HEK293T (cell line): ENCODE results near the gene CDKN3.
A peak's percentile ranks its signal among the peaks of the same experiment; 100 is the strongest.
"Not testable (repeated sequence)": the region's sequence is repeated elsewhere in the genome, so short reads cannot be mapped to it uniquely, and the experiment has no call there.

ENCODE experiments used
- CTCF ChIA-PET: fragments of 350-600 bp; formaldehyde crosslinking; extraction: SDS; loops from one replicate; lab custom pipeline; 2021; ENCODE audit warnings: antibody characterized with exemption, inconsistent platforms; lab: Yijun Ruan, JAX
- POLR2A ChIA-PET: fragments of 350-600 bp; formaldehyde crosslinking; extraction: SDS; loops from one replicate; lab custom pipeline; 2020; ENCODE audit warnings: antibody characterized with exemption, inconsistent platforms; lab: Yijun Ruan, JAX
- DNase-seq: peaks from one replicate; pipeline ENCODE4 v3.0.0; 2012; ENCODE audit warnings: mixed read lengths; ENCODE audit errors: extremely low spot score
- ARNT ChIP-seq: fragments of 450-650 bp; IDR thresholded peaks from 2 replicates; pipeline ENCODE4 v1.6.1; 2017; ENCODE audit warnings: mild to moderate bottlenecking
- BHLHE40 ChIP-seq: fragments of 450-650 bp; IDR thresholded peaks from 2 replicates; pipeline ENCODE4 v1.6.1; 2016; ENCODE audit warnings: mild to moderate bottlenecking, moderate library complexity, borderline replicate concordance
- CTBP1 ChIP-seq: fragments of 450-650 bp; IDR thresholded peaks from 2 replicates; pipeline ENCODE4 v1.6.1; 2016; ENCODE audit warnings: borderline replicate concordance
- ELF4 ChIP-seq: fragments of 450-650 bp; IDR thresholded peaks from 2 replicates; pipeline ENCODE4 v1.6.1; 2017; ENCODE audit warnings: antibody characterized with exemption
- FOXA1 ChIP-seq: fragments of 450-650 bp; IDR thresholded peaks from 2 replicates; pipeline ENCODE4 v1.6.1; 2016; ENCODE audit warnings: mild to moderate bottlenecking
- FOXK2 ChIP-seq: fragments of 450-650 bp; IDR thresholded peaks from 2 replicates; pipeline ENCODE4 v1.6.1; 2016; ENCODE audit warnings: mild to moderate bottlenecking
- FOXM1 ChIP-seq: fragments of 450-650 bp; IDR thresholded peaks from 2 replicates; pipeline ENCODE4 v1.6.1; 2017; ENCODE audit warnings: mild to moderate bottlenecking, borderline replicate concordance
- HDGF ChIP-seq: fragments of 450-650 bp; IDR thresholded peaks from 2 replicates; pipeline ENCODE4 v1.6.1; 2017; ENCODE audit warnings: antibody characterized with exemption, borderline replicate concordance
- L3MBTL2 ChIP-seq: fragments of 450-650 bp; conservative IDR thresholded peaks from 2 replicates; pipeline ENCODE4 v1.6.1; 2016; ENCODE audit warnings: mild to moderate bottlenecking
- LEF1 ChIP-seq: fragments of 450-650 bp; IDR thresholded peaks from 2 replicates; pipeline ENCODE4 v1.6.1; 2017; ENCODE audit warnings: mild to moderate bottlenecking, borderline replicate concordance
- NFRKB ChIP-seq: fragments of 450-650 bp; IDR thresholded peaks from 2 replicates; pipeline ENCODE4 v1.6.1; 2016; ENCODE audit warnings: mild to moderate bottlenecking, moderate library complexity
- PKNOX1 ChIP-seq: fragments of 450-650 bp; IDR thresholded peaks from 2 replicates; pipeline ENCODE4 v1.6.1; 2016
- SP1 ChIP-seq: fragments of 450-650 bp; IDR thresholded peaks from 2 replicates; pipeline ENCODE4 v1.6.1; 2017
- SUZ12 ChIP-seq: fragments of 450-650 bp; IDR thresholded peaks from 2 replicates; pipeline ENCODE4 v1.6.1; 2016; ENCODE audit warnings: mild to moderate bottlenecking
- TARDBP ChIP-seq: fragments of 450-650 bp; IDR thresholded peaks from 2 replicates; pipeline ENCODE4 v1.6.1; 2016
- ZNF384 ChIP-seq: fragments of 450-650 bp; IDR thresholded peaks from 2 replicates; pipeline ENCODE4 v1.6.1; 2016

CDKN3 gene

GRCh38 chr14:54438703-54439102, 41.9 kb downstream of the CDKN3 start:
- no peak for DNase-seq
- ChIA-PET CTCF (interaction anchor here (0.8 kb wide), 1 partner anchor 18 kb away, joined by 5 read pairs; no protein-coding TSS in a partner anchor), POLR2A (interaction anchor here (0.6 kb wide), 1 partner anchor 127 kb away, joined by 3 read pairs; no protein-coding TSS in a partner anchor)
- no peak for TF ChIP-seq ARNT
- TF ChIP-seq ELF4, result no peak
- no peak for TF ChIP-seq PKNOX1
- TF ChIP-seq HDGF, result no peak
- no peak for TF ChIP-seq FOXA1
- TF ChIP-seq TARDBP, result no peak
- no peak for TF ChIP-seq ZNF384
- no peak for TF ChIP-seq NFRKB
- no peak for TF ChIP-seq FOXM1
- TF ChIP-seq L3MBTL2, result no peak
- no peak for TF ChIP-seq FOXK2
- no peak for TF ChIP-seq SP1
- TF ChIP-seq SUZ12, result no peak
- TF ChIP-seq BHLHE40, result no peak

DNA sequence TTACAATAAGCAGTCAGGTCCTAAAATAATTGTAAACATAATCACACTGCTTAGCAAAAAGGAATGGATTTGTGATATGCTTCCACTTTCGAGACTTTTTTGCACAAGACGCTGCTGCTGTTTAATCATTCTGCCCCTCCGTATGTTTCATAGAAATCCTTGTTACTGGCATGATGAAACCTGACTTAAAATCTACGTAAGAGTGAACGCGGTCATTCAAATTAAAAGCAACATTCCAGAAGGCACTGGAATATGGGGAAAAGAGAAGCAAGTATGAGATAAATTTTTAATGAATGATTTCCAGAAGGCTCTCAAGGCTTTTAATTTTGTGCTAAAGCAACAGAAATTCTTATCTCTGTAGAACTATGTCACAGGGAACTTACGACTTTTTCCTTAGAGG, 43.2 kb downstream of the CDKN3 start:
- DNase-seq, result no peak
- TF ChIP-seq FOXA1, result no peak
- CTCF ChIA-PET, result no interaction called here
- POLR2A ChIA-PET, result interaction anchor here (1.2 kb wide), 1 partner anchor 48 kb away, joined by 4 read pairs; no protein-coding TSS in a partner anchor

GRCh38 chr14:54440476-54440872, 43.7 kb downstream of the CDKN3 start:
- ChIA-PET POLR2A (interaction anchor here (1.2 kb wide), 1 partner anchor 48 kb away, joined by 4 read pairs; no protein-coding TSS in a partner anchor), CTCF (interaction anchor here (0.5 to 0.6 kb wide), 3 partner anchors 17 to 203 kb away, joined by 3 to 4 read pairs (median 3); no protein-coding TSS in a partner anchor)
- DNase-seq, result no peak
- TF ChIP-seq LEF1, result no peak
- no peak for TF ChIP-seq L3MBTL2
- TF ChIP-seq CTBP1, result no peak
- TF ChIP-seq FOXK2, result no peak
- no peak for TF ChIP-seq ARNT
- TF ChIP-seq FOXM1, result no peak
- TF ChIP-seq PKNOX1, result no peak
- TF ChIP-seq ZNF384, result no peak
- TF ChIP-seq ELF4, result no peak
- TF ChIP-seq FOXA1, result no peak
- TF ChIP-seq SP1, result no peak
- no peak for TF ChIP-seq HDGF

DNA sequence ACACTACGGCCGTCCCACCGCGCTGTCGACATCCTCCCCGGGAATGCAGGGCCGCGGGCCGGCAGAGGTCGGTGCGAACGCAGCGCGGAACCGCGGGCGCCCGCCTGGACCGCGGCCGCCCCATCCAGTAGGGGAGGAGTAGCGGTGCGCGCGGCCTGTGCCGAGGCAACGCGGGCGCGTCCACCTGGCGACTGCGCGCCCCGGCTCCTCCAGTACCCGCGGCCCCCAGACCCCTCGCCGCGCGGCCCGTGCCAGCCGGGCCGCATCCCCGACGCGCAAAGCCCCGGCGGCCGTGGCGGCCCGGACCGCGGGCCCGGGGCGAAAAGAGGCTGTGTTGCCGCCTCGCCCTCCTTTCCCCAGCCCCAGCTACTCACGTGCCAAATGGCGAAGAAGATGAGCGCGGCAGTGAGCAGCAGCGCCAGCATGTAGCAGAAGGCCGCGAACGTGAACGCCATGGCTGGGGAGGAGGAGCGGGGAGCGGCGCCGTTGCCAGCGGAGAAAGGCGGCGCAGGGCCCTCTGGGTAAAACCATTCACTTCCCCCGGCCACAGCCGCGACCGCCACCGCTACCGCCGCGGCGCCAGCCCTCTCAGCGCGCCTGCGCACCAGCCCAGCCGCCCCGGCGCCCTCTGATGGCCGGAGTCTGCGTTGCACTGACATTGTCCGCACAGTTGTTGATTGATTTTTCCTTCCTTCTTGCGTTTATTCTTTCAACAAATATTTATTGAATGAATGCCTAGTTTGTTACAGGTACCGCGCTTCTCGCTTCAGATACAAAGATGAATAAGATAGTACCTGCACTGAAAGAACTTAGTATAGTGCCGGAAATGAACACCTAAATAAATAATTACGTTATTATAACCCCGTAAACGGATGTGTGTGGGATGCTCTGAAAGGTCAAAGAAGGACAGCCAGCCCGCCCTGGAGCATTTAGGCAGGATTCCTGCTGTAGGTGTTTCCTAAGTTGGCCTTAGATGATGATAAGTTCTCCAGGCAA, 44.4 kb downstream of the CDKN3 start, which contains the start of gene CNIH1:
Gene CNIH1 (minus strand): TSS at position 502 of the 996 bp plus-strand sequence. CDS start 47 bp downstream, at position 455.
- POLR2A ChIA-PET, result interaction anchor here (1.0 kb wide), 1 partner anchor 47 kb away, joined by 5 read pairs; the partner anchor contains the start of gene GMFB
- CTCF ChIA-PET, result interaction anchor here (0.5 to 0.6 kb wide), 3 partner anchors 17 to 202 kb away, joined by 3 to 4 read pairs (median 3); no protein-coding TSS in a partner anchor
- TF ChIP-seq ARNT (0 out of 2 replicates have a peak, but pooled peaks have one; percentile 8), FOXK2 (no peak), TARDBP (no peak), BHLHE40 (no peak), L3MBTL2 (no peak), FOXA1 (no peak), SP1 (no peak), CTBP1 (no peak), ELF4 (no peak), NFRKB (no peak), PKNOX1 (peak; percentile 77), HDGF (no peak), SUZ12 (no peak), FOXM1 (no peak), ZNF384 (no peak)
- DNase-seq, result peak; percentile 96

DNA sequence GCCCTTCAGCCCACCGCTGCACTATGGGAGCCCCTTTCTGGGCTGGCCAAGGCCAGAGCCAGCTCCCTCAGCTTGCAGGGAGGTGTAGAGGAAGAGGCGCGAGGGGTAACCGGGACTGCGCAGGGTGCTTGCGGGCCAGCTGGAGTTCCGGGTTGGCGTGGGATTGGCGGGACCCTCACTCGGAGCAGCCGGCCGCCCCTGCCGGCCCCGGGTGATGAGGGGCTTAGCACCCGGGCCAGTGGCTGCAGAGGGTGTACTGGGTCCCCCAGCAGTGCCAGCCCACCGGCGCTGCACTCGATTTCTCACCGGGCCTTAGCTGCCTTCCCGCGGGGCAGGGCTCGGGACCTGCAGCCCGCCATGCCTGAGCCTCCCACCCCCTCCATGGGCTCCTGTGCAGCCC, 46.2 kb downstream of the CDKN3 start:
- POLR2A ChIA-PET, DNase-seq, CTCF ChIA-PET: not testable (repeated sequence)

DNA sequence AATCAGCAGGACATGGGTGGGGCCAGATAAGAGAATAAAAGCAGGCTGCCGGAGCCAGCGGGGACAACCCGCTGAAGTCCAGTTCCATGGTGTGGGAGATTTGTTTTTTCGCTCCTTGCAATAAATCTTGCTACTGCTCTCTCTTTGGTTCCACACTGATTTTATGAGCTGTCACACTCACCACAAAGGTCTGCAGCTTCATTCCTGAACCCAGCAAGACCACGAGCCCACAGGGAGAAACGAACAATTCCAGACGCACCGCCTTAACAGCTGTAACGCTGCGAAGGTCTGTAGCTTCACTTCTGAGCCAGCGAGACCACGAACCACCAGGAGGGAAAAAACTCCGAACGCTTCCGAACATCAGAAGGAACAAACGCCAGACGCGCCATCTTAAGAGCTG, 47.2 kb downstream of the CDKN3 start:
- TF ChIP-seq SP1 (no peak), LEF1 (no peak), L3MBTL2 (no peak), ARNT (no peak), ZNF384 (no peak), HDGF (no peak), FOXK2 (no peak), ELF4 (no peak), FOXA1 (no peak), SUZ12 (no peak), FOXM1 (no peak), TARDBP (no peak), PKNOX1 (no peak), BHLHE40 (no peak), NFRKB (no peak), CTBP1 (no peak)
- ChIA-PET POLR2A (no interaction called here), CTCF (no interaction called here)
- DNase-seq, result no peak
